NB4 (cell line): Measurements from ENCODE around the gene ADAMTSL2.

Experiments
- DNase-seq: peaks from one replicate; pipeline ENCODE4 v3.0.0; 2010; ENCODE audit warnings: low read depth
- H3K4me3 ChIP-seq: one replicate; pipeline ENCODE4 v1.5.1; 2011; ENCODE audit warnings: mild to moderate bottlenecking, low read depth, low read length, moderate library complexity
- CTCF ChIP-seq: IDR thresholded peaks from one replicate; pipeline ENCODE4 v1.5.1; 2012; ENCODE audit warnings: low read depth, low read length
- MAX ChIP-seq: IDR thresholded peaks from 2 replicates; pipeline ENCODE4 v1.6.1; 2011; ENCODE audit warnings: low read depth, low read length
- MYC ChIP-seq: IDR thresholded peaks from 2 replicates; pipeline ENCODE4 v1.6.1; 2011; ENCODE audit warnings: low read depth, low read length
- POLR2A ChIP-seq: IDR thresholded peaks from 2 replicates; pipeline ENCODE4 v1.6.1; 2011; ENCODE audit warnings: mild to moderate bottlenecking; ENCODE audit not compliant: insufficient read length; ENCODE audit errors: extremely low read depth

Gene ADAMTSL2

DNA sequence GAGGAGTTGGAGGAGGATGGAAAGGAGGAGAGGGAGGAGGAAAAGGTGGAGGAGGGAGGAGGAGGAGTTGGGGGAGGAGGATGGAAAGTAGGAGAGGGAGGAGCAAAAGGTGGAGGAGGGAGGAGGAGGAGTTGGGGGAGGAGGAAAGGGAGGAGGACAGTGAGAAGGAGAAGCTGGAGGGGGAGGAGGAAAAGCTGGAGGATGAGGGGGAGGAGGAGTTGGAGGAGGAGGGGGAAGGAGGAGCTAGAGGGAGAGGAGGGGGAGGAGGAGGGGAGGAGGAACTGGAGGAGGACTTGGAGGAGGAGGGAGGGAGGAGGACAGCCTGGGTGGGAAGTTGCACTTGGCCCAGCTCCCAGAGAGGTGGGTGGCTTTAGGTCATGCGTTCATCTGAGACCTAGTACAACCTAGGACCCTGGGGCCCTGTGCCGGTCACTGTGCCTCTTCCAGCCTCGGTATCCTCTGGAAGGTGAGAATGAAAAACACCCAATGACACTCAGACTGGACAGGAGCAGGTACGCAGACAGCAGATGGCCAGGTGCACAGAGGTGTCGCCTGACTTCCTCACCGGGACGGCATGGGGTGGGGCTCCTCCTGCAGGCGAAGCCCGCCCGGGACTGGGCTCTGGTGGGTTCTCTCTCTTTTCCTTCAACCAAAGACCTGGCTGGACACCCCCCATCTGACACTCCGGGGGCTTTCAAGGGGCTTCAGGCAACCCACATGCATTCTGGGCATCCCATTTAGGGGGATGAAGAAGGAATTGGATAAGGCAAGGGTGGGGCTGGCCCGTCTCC lies 43.4 kb upstream of the ADAMTSL2 start:
- TF ChIP-seq MYC: no peak
- no peak for TF ChIP-seq CTCF
- TF ChIP-seq POLR2A: no peak
- no peak for TF ChIP-seq MAX
- no peak for DNase-seq
- H3K4me3 ChIP-seq: no peak overlapping the region

DNA sequence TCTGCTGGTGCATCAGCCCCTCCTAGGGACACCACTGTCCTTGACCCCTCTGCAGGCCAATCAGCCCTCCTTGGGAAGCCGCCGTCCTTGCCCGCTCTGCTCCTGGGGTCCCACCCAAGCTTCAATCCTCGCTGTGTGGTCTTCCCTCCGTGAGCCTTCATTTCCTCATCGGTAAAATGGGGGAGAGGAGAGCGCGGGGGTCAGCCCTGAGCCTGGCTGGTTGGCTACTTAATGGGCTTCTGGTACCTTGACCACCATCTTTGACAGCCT lies 42.9 kb upstream of the ADAMTSL2 start:
- TF ChIP-seq CTCF: no peak
- no peak for DNase-seq
- H3K4me3 ChIP-seq: no peak overlapping the region

DNA sequence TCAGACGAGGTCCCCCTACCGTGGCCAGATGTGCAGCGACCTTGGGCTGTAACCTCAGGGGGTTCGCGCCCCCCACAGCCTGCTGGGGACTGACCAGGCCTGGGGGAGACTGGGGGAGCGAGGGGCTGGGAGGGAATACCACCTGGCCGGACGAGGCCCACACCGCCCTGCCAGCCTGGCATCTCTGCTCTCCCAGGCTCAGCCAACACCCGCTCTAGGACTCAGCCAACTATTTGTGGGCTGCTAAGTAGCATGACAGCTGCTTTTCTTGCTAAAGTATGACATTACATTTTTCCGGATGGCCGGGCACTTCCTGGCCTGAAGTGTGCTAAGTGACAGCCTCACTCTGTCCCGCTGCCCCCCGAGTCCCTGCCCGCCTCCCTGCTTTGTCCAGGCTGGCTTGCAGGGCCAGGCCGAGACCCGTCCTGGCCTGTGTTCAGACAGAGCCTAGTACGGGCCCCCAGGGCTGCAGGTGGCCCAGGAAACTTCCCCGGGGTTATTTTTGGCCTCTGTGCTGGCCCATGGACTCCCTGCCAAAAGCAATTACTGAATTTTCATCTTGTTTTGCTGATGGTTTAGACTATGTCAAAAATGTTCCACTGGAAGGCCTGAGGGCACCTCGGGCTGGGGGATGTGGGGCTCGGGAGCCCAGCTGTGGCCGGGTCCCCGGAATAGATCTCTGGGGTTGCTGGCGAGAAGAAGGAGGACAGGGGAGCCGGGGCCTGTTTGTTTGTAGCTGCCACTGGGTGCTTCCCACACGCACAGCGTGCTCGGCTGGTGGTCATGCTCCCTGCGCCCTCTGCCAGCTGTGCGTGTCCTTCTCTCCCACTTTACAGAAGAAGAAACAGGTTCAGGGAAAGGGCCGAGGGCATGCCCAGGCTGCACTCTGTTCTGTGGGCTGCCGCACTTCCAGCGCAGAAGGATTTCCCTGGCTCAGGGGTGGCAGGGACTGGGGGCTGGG lies 42.2 kb upstream of the ADAMTSL2 start:
- TF ChIP-seq MAX (no peak), POLR2A (no peak)
- H3K4me3 ChIP-seq: no peak overlapping the region
- DNase-seq: no peak

DNA sequence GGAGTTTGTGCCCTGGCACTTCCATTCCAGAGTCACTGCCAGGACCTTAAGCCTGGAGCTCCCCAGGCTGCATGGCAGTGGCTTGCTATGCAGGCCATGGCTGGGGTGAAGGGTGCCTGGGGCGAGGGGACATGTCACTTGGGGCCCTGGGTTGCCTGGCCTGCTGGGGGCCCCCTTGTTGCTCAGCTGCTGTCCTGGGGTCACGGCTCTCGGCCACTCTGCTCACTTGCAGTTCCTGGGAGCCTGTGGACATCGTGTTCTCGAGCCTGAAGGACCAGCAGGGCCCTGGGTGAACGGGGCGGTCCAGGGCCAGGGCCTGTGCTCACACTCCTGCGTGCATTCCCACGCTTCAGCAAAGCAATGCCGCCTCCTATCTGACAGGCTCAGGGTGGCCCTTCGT lies 41.1 kb upstream of the ADAMTSL2 start:
- no peak for DNase-seq
- TF ChIP-seq POLR2A: no peak
- TF ChIP-seq MYC: no peak
- TF ChIP-seq MAX: no peak
- no peak for TF ChIP-seq CTCF
- no peak overlapping the region for H3K4me3 ChIP-seq

DNA sequence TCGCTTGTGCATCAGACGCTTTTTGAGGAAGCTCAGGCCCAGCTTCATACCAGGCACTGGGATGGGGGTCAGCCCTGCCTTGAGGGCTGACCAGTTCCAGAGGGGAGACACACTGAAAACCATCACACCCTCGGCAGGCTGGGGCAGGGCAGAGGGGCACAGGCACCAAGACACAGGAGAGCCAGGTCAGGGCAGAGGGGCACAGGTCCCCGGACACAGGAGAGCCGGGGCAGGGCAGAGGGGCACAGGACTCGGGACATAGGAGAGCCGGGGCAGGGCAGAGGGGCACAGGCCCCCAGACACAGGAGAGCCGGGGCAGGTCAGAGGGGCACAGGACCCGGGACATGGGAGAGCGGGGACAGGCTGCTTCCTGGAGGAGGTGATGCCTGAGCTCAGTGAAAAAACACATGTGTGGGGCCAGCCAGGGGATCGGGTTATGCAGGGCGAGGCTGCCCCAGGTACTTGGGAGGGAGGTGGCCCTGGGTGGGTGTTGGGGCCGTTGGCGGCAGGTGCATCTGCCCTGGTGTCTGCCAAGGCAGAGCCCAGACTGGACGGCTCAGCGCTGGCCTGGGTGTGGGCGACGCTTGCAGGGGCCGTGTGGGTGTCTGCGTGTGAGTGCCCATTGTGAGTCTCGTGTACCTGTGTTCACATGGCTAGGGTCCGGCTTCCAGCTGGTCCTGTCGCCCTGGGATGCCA lies 40.5 kb upstream of the ADAMTSL2 start:
- DNase-seq: no peak
- TF ChIP-seq CTCF (no peak), MYC (no peak), MAX (no peak), POLR2A (no peak)
- no peak overlapping the region for H3K4me3 ChIP-seq

DNA sequence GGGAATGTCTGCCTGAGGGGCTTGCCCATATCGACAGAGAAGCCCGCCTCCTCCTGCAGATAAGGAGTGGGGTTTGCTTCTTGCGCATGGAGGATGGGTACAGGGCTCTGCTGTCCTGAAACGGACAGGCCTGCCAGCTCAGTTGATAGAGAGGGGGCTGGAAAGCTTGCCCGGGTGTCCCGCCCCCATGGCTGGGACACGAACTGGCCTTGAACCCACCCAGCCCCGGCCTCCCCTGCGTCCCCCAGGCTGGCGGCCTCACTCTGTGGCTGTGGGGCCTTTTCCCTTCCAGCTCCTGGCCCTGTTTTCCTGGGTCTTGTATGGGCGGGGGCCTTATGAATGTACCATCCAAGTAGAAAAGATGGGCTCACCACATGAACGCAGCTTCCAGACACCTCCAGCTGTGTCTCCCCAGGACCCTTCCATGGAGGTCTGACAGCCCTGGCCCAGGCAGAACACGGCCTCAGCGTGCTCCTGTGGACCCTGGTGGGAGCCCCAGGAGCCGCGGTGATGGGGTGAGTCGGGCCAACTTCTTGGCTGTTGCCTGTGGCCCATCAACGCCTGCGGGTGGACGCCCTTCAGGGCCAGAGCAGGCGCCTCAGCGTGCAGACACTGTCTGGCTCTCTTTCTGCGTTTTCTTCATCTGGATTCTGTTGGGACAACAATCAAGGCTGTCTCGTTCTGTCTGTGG lies 39.7 kb upstream of the ADAMTSL2 start:
- H3K4me3 ChIP-seq: no peak overlapping the region
- DNase-seq: no peak
- TF ChIP-seq MYC (no peak), MAX (no peak), POLR2A (no peak), CTCF (no peak)
